ENCODE measurements around the gene SCGB2B2. TPM values are rescaled to one million over a fixed set of nuclear protein-coding genes. Genes with fewer than 3 reads are reported as not detected.

The SCGB2B2 gene
- total RNA-seq, 2 donors from 2014 or later = 0.37 TPM; not detected in 1

DNA sequence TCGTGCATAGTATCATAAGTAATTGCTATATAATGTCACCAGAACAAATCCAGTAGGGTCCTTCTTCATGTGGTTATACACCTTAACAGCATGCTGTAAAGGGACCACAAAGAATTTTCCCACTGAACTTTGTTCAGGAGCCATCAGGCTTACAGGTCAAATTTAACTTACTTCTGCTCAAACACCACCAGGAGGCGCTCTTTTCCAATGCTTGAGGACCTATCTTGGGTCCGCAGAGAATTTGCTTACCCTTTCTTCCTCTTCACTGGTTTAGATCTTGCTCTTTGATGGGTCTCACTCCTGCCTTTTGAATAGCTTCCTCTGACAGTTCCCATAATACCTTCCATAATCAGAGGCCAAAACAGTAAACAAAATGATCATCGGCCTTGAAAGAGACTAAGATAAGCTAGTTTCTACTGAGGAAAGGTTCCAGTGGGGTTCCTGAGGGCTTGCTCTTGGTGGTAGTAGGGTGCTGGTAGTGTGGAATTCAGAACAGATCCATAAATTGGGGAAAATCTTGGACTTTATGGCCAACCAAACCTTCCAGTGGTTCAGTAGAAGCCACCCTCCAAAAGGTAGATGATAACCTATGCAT is 37.4 kb downstream of the SCGB2B2 start:
- no peaks in the 10 kb centered on the region for H3K27me3 ChIP-seq
- H3K27ac ChIP-seq = no peak overlapping the region
- no peak overlapping the region for H3K4me3 ChIP-seq
- no peaks in the 10 kb centered on the region for H3K4me1 ChIP-seq
- TF ChIP-seq, protein P1, sequence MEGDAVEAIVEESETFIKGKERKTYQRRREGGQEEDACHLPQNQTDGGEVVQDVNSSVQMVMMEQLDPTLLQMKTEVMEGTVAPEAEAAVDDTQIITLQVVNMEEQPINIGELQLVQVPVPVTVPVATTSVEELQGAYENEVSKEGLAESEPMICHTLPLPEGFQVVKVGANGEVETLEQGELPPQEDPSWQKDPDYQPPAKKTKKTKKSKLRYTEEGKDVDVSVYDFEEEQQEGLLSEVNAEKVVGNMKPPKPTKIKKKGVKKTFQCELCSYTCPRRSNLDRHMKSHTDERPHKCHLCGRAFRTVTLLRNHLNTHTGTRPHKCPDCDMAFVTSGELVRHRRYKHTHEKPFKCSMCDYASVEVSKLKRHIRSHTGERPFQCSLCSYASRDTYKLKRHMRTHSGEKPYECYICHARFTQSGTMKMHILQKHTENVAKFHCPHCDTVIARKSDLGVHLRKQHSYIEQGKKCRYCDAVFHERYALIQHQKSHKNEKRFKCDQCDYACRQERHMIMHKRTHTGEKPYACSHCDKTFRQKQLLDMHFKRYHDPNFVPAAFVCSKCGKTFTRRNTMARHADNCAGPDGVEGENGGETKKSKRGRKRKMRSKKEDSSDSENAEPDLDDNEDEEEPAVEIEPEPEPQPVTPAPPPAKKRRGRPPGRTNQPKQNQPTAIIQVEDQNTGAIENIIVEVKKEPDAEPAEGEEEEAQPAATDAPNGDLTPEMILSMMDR (IDR thresholded peaks at IDR 0.05) = peak; percentile 35 to 89
- H3K36me3 ChIP-seq = no peaks in the 10 kb centered on the region
- no peak for DNase-seq (ENCODE audit: low spot score)
- H3K9me3 ChIP-seq = peaks cover 0 to 11% of the 10 kb centered on the region in 2 donors

GRCh38 chr19:34633802-34634201 is 43.2 kb downstream of the SCGB2B2 start:
- no peaks in the 10 kb centered on the region for H3K36me3 ChIP-seq
- TF ChIP-seq, protein P1 (IDR thresholded peaks at IDR 0.05) = no peak
- H3K4me1 ChIP-seq = no peaks in the 10 kb centered on the region
- H3K4me3 ChIP-seq = no peak overlapping the region
- H3K27me3 ChIP-seq = no peaks in the 10 kb centered on the region
- no peak overlapping the region for H3K27ac ChIP-seq
- peaks cover 0 to 18% of the 10 kb centered on the region in 2 donors for H3K9me3 ChIP-seq
- no peak for DNase-seq (ENCODE audit: low spot score)

Other genes with a start within 250 kb of the SCGB2B2 start
- 10 to 100 TPM; 42.1 to 52.3 TPM for gene UBA2, start 248.8 kb downstream of the SCGB2B2 start, total RNA-seq
- 10 to 100 TPM in 1 of 2 donors, 1 to 10 TPM in 1; 8.3 to 32.3 TPM for gene WTIP, start 195.4 kb downstream of the SCGB2B2 start, total RNA-seq
- 10 to 100 TPM; 21.7 to 35.8 TPM for gene ZNF302, start 519 bp upstream of the SCGB2B2 start, total RNA-seq
- gene ZNF181, start 57.1 kb upstream of the SCGB2B2 start, total RNA-seq = 10 to 100 TPM; 20.1 to 50.1 TPM
- gene ZNF599, start 96.1 kb upstream of the SCGB2B2 start, total RNA-seq = 1 to 10 TPM; 2.4 to 5.5 TPM
- 1 to 10 TPM; 1.5 to 1.7 TPM for gene ZNF30, start 249.7 kb upstream of the SCGB2B2 start, total RNA-seq